Measurements from ENCODE around the gene RAB11FIP4.

The RAB11FIP4 gene

GRCh38 chr17:31524926-31525800, 133.7 kb downstream of the RAB11FIP4 start:
- DNase-seq (ENCODE audit: low read depth): peak; percentile 85

DNA sequence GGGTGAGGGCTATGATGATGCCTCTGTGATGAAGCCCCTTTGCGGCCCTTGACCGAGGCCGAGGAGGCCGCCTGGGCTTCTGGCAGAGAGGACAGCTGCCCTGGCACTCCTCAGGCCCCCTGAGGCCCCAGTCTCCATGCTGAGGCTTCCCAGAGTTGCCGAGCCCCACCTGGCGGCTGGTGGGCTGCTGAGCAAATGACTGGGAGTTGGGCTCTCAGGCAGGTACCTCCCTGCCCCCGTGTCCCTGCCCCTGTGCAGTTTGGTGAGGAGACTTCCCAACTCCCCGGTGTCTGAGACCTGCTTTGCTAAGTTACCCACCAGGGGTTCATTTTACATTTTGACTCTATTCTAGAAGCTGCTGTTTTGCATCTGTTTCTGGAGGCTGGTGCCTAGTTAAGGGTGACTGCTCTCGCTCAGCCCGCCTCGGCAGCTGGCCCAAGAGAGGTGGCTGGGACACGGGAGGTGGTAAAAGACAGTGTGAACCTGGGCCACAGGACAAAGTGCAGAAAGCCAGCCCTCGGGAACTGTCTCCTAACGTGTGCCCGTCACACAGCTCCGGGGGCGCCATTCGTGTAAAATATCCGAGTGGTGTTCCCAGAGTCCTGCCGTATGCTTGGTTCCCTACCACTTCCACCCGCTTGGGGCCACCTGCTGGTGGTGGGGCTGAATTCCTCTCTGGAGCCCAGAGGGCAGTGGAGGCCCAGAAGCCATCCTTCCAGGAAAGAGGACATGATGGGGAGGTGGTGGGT, 134.5 kb downstream of the RAB11FIP4 start:
- DNase-seq (ENCODE audit: low read depth): no peak

- DNase-seq (ENCODE audit: low read depth): no peak
Observed at GRCh38 chr17:31527606-31528005, 136.1 kb downstream of the RAB11FIP4 start.

- no peak for DNase-seq (ENCODE audit: low read depth)
Observed at GRCh38 chr17:31528291-31528874, 136.9 kb downstream of the RAB11FIP4 start.

DNA sequence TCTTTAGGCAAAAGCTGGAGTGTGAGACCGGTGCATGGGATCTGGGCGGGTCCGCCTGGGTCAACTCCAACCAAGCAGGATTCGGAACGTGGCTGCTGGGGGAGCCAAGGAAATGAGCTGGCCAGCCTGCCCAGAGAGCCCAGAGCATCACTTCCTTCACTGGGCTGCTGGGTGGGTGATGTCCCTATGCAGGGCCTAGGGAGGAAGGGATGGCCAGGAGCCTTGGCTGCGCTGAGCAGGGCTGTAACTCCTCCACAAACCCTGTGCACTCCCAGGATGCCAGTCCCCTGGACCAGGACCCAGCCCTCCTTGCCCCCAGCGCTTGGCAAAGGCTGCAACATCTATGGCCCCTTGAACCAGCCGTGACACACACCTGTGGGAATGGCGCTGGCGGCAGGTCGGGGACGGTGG, 138.4 kb downstream of the RAB11FIP4 start:
- no peak for DNase-seq (ENCODE audit: low read depth)

GRCh38 chr17:31530391-31530985, 139.0 kb downstream of the RAB11FIP4 start:
- DNase-seq (ENCODE audit: low read depth): no peak

DNA sequence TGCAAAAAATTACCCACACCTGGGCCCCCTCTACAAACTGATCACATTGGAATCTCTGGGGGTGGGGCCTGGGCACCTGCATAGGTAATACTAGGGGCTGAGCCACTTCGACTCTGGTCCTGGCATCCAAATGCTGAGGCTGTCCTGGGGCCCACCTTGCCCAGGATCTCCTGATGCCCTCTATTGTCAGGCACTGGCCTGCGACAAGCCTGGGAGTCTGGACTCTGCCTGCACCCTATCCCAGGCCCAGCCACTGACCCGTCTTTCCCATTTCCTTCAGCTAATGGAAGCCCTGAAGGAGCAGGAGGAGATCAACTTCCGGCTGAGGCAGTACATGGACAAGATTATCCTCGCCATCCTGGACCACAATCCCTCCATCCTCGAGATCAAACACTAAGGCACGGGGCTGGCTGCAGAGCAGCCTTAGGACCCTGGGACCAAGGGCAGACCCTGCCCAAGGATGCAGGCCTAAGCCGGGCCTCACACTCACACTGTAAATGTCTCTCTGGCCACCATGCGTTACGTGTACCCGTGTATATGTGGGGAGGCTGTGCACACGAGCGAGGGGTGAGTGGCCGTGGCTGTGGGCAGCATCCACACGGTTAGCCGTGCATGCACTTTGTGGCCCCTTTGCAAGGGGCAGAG, 140.0 kb downstream of the RAB11FIP4 start:
- no peak for DNase-seq (ENCODE audit: low read depth)

- no peak for DNase-seq (ENCODE audit: low read depth)
Observed at GRCh38 chr17:31532081-31532480, 140.6 kb downstream of the RAB11FIP4 start.

GRCh38 chr17:31532526-31532925, 141.1 kb downstream of the RAB11FIP4 start:
- DNase-seq (ENCODE audit: low read depth): no peak

- no peak for DNase-seq (ENCODE audit: low read depth)
Observed at GRCh38 chr17:31533546-31534155, 142.2 kb downstream of the RAB11FIP4 start.

DNA sequence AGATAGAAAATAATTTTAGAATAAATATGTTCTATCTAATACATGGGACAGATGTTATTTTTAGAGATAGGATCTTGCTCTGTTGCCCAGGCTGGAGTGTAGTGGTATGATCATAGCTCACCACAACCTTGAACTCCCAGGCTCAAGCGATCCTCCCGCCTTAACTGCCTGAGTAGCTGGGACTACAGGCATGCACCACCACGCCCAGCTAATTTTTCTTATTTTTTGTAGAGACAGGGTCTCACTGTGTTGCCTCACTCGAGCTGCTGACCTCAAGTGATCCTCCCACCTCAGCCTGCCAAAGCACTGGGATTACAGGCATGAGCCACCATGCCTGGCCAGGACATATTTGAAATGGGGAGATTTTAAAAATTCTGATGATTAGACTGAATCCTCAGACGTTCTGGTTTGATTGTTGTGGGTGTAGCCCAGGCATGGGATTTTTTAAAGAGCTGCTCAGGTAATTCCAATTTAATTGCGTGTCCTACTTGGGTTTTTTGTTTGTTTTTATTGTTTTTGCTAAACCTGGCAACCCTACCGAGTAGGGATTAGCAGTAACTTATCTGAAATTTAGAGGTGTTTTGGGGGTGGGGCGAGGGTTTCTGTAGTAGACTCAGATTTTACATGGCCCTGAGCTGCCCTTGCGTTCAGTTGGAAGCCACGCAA, 142.9 kb downstream of the RAB11FIP4 start:
- DNase-seq (ENCODE audit: low read depth): no peak

DNA sequence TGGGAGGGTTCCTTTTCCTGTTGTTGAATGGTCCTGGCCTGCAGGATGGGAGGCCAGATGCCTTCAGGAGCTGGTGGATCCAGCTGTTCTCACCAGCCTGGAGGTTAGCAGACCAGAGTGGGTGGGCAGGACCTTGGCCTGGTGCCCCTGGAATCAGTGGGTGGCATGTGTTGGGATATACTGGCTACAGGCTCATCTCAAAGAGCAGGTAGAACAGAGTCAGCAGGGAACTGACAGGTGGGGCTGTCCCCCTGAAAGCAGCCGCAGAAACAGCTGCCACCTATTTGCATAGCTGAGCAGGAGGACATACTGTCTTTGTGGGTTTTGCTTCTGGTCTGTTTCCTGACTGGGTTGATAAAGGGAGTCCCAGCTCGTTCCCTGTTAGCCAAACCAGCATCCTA, 144.1 kb downstream of the RAB11FIP4 start:
- DNase-seq (ENCODE audit: low read depth): no peak

DNA sequence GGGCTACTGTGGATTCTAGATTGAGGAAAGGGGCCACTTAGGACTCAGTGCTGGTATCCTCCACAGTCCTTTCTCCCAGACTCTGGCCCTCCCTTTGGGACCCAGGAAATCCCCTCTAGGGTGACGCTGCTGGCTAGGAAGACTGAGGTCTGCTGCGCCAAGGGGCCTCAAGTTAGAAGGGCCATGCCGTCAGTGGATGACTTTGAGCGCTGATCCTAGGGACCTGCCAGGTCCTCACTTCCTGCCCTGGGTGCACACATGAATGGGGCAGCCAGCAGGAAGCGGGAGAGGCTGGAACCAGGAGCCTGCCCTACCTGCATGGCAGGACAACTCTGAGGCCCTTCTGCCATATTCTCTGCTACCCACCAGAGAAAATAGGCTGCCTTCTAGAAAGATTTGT, 145.0 kb downstream of the RAB11FIP4 start:
- DNase-seq (ENCODE audit: low read depth): no peak

DNA sequence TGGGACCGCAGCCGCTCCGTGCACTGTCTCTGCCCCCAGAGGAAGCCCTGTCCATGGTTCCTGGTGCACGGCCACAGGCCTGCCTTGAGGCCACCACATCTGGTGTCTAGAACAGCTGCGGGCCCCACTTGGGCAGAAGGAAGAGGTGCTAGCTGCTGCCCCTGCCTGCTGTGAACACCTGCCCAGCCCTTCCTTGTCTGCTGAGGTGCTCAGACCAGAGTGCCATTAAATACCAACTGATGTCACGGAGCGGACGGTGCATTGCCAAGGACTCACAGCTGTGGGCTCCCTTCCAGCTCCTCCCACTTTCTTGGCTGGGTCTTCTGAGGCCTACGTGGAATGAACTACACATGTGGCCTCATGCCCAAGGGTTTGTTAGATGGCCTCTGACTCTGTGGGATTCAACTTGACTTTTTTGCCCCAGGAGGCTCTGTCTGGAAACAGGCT, 146.1 kb downstream of the RAB11FIP4 start:
- DNase-seq (ENCODE audit: low read depth): no peak

DNA sequence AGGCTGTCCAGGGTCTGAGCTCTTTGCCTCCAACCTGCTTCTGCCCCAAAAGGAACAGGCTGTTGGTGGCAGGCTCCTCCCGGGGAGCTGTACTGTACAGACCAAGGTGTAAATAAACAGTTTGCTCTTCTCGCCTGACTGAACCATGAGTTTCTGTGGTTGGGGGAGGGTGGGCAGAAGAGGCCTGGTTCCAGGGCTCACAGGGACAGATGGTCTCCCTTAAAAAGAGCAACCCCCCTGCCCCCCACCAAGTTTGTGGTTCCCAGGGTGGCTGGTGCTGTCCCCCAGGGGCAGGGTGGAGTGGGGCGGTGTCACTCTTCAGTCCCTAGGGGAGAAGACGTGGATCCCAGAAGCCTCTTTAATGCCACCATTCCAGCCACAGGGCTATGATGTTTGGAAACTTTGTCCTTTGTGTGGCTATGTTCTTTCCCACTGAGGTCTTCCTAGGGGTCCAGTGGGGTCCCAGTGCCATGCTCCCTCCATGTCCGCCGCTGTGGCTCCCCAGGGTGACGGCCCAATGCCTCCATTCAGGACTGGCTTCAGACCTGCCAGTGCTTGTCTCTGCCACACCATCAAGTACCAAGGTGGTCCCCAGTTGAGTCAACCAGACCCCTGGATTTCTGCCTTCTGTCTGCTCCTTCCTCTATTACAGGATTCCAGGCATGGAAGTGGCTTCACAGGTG, 146.7 kb downstream of the RAB11FIP4 start:
- DNase-seq (ENCODE audit: low read depth): no peak

DNA sequence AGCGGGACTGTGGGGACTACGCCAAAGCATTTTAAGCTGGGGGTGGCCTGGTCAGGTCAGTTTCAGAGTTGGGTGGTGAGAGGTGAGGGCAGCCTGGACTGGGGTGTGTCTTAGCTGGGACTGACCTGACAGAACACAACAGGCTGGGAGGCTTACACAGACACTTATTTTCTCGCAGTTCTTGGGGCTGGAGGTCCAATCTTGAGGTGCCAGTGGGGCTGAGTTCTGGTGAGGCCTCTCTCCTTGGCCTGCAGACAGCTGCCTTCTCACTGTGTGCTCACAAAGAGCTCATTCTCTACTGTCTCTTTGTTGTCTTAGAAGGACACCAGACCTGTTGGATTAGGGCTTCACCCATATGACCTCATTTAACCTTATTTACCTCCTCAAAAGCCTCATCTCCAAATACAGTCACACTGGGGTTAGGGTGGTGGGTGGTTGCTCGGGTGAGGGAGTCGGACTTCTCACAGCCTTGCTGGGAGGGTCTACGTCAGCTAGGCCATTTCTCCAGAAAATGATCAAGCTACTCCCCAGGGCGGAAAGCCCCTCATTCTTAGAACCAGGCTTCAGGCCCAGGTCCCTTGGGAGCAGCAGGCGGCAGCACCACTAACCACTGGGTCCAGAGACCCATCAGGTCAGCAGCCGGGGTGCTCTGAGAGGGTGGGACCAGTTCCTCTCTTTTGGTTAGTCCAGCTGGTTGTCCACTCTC, 149.3 kb downstream of the RAB11FIP4 start:
- no peak for DNase-seq (ENCODE audit: low read depth)

DNA sequence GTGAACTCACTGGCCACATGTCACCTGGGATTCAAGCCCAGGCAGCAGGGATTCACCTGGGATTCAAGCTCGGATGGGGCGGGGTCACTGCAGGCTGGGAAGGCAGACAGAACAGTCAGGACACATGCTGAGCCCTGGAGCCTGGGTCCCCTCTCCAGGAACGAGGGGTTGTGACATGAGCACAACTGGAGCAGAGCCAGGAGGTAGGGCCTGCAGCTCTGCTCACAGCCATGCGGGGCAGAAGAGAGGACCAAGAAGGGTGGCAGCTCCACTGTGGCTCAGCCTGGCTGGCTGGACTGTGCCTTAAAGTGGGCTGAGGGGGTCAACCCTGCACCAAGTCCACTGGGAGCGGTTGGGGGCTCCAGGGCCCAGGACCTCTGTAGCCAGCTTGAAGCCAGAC, 150.1 kb downstream of the RAB11FIP4 start:
- no peak for DNase-seq (ENCODE audit: low read depth)

DNA sequence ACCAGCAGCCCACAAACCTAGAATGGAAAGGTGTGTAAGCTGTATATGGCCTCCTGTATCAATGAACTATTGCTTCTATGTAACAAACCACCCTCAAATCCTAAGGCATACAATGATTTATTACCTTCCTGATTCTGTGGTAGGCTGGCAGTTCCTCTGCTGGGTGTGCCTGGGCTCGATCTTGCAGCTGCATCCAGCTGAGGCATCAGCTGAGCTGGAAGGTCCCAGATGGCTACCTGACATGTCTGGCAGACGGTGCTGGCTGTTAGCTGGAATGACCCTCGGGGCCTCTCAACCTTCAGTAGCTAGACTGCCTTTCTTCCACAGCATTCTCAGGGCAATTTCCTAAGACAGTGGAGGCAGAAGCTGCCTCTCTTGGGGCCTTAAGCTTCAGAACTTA, 152.7 kb downstream of the RAB11FIP4 start:
- no peak for DNase-seq (ENCODE audit: low read depth)

GRCh38 chr17:31546650-31547049, 155.2 kb downstream of the RAB11FIP4 start:
- no peak for DNase-seq (ENCODE audit: low read depth)

- DNase-seq (ENCODE audit: low read depth): no peak
Observed at GRCh38 chr17:31548709-31549108, 157.2 kb downstream of the RAB11FIP4 start.

Data from activated gamma-delta T cell treated with anti-CD3 and anti-CD28 coated beads, Interleukin-2, amount 50 U/mL, for 16 hours (primary cell).